HG03460 (cell line): ENCODE results near the gene GAS6.
"Not testable (repeated sequence)": the region's sequence is repeated elsewhere in the genome, so short reads cannot be mapped to it uniquely, and the experiment has no call there.

ENCODE experiments used
- ATAC-seq: cut with Tn5 transposase; IDR thresholded peaks from one replicate; pipeline ENCODE4 v1.9.1; 2021; ENCODE audit not compliant: unreplicated experiment

The GAS6 gene

GRCh38 chr13:113874177-113874576, 10.3 kb upstream of the GAS6 start:
- no peak for ATAC-seq

GRCh38 chr13:113869263-113869662, 5.4 kb upstream of the GAS6 start:
- no peak for ATAC-seq

GRCh38 chr13:113867913-113868312, 4.0 kb upstream of the GAS6 start:
- not testable (repeated sequence) for ATAC-seq

- no peak for ATAC-seq
Observed at GRCh38 chr13:113865427-113865826, 1.6 kb upstream of the GAS6 start.

- no peak for ATAC-seq
Observed at GRCh38 chr13:113864273-113864890, 506 bp upstream of the GAS6 start.

GRCh38 chr13:113862931-113863523, 849 bp downstream of the GAS6 start:
- no peak for ATAC-seq

GRCh38 chr13:113862191-113862930, 1.5 kb downstream of the GAS6 start:
- no peak for ATAC-seq

- ATAC-seq, result no peak
Observed at GRCh38 chr13:113861433-113862030, 2.3 kb downstream of the GAS6 start.

- no peak for ATAC-seq
Observed at GRCh38 chr13:113860665-113861432, 3.0 kb downstream of the GAS6 start.

- no peak for ATAC-seq
Observed at GRCh38 chr13:113860051-113860664, 3.7 kb downstream of the GAS6 start.

- no peak for ATAC-seq
Observed at GRCh38 chr13:113859311-113860050, 4.4 kb downstream of the GAS6 start.

- no peak for ATAC-seq
Observed at GRCh38 chr13:113857531-113858195, 6.2 kb downstream of the GAS6 start.

GRCh38 chr13:113856716-113857065, 7.2 kb downstream of the GAS6 start:
- no peak for ATAC-seq

- ATAC-seq, result no peak
Observed at GRCh38 chr13:113855931-113856715, 7.8 kb downstream of the GAS6 start.

GRCh38 chr13:113855012-113855921, 8.6 kb downstream of the GAS6 start:
- ATAC-seq, result no peak

GRCh38 chr13:113854238-113855011, 9.5 kb downstream of the GAS6 start:
- ATAC-seq, result no peak
